ENCODE results near the gene PNPLA5. TPM values are rescaled to one million over a fixed set of nuclear protein-coding genes. Genes with fewer than 3 reads are reported as not detected.
A peak's percentile ranks its signal among the peaks of the same experiment; 100 is the strongest.

Gene PNPLA5
- total and polyA plus RNA-seq, 2 of the 8 experiments (the other 6 are each of a cell fraction or from before 2014, with no cell fraction given), result 3.9 to 6.8 TPM

DNA sequence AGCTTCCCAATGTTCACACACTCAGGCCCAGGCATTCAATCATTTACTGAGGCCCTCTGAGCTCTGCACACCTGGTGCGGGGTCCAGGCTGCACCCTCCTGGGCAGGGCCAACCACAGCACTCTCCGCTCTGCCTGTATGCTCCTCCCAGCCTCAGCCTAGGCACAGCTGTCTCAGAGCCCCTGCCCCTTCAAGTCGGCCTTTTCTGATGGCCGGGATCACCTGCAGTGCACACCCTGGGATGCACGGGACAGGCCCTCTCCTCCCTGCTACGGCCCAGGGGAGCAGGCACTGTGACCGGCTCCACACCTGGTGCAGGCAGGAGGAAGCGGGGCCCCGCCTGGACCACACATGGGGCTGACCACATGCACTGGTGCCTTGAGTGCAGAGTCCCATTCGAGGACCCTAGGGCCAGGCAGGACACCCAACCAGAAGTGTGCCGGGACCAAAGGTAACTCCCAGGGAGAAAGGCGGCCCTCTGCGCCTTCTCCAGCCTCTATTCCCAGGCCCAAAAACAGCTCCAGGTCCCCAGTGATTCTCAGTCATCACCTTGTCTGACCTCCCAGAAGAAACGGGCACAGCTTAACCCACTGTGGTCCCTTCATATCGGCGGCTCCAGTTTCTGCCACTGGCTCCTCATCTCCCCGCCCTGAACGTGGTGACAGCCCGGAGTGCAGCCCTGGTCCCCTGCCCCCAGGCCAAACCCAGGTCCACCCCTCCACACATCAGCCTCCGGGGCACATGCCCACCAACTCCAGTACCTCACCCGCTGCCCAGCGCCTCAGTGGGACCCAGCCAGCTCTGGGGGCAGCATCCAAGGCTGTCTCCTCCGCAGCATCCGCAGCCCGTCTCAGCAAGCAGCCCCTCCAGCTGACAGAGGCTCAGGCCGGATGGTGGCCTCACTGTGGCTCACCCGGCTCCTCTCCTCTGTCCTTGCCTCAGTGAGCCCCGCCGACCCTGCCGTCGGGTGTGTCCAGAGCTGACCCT is 47.0 kb downstream of the PNPLA5 start:
- no peak overlapping the region for H2AFZ ChIP-seq (ENCODE audit: low read length)
- TF ChIP-seq RAD21 (IDR thresholded peaks at IDR 0.05 in 1 of 2, conservative IDR thresholded peaks at IDR 0.05 in 1 of 2; ENCODE audit: low read depth in 2 of 2, low read length in 2 of 2), result no peak
- TF ChIP-seq CEBPB (IDR thresholded peaks at IDR 0.05; ENCODE audit: low read depth, low read length), result no peak
- TF ChIP-seq, protein P1, sequence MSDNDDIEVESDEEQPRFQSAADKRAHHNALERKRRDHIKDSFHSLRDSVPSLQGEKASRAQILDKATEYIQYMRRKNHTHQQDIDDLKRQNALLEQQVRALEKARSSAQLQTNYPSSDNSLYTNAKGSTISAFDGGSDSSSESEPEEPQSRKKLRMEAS (IDR thresholded peaks at IDR 0.05), result no peak
- no peak for TF ChIP-seq BCL11A (IDR thresholded peaks at IDR 0.05; ENCODE audit: low read depth in 2 of 2, low read length in 2 of 2)
- TF ChIP-seq HDAC6 (IDR thresholded peaks at IDR 0.05; ENCODE audit: low read depth, low read length), result no peak
- TF ChIP-seq KDM4A (IDR thresholded peaks at IDR 0.05; ENCODE audit: low read depth, low read length, severe bottlenecking), result no peak
- no peak for TF ChIP-seq PHF8 (conservative IDR thresholded peaks at IDR 0.05; ENCODE audit: low read depth, low read length)
- no peak for TF ChIP-seq CBX5 (IDR thresholded peaks at IDR 0.05; ENCODE audit: low read depth, low read length)
- TF ChIP-seq TBP (IDR thresholded peaks at IDR 0.05; ENCODE audit: low read depth, low read length), result no peak
- no peak for TF ChIP-seq POLR2AphosphoS5 (IDR thresholded peaks at IDR 0.05; ENCODE audit: low read depth, low read length)
- TF ChIP-seq FOSL1 (IDR thresholded peaks at IDR 0.05; ENCODE audit: insufficient read depth, low read depth, low read length), result no peak

More for the DNA sequence above, 47.0 kb downstream of the PNPLA5 start:
- Histone ChIP-seq H3K27me3 (replicated peaks in 1 of 4; ENCODE audit: control insufficient read depth in 3 of 4, extremely low read depth in 1 of 4, insufficient read depth in 3 of 4, low read length in 3 of 4) (no peaks in the 10 kb centered on the region), H3K23ac (ENCODE audit: insufficient read length) (no peak overlapping the region), H3K18ac (ENCODE audit: extremely low read depth, low read length) (no peak overlapping the region), H4K8ac (ENCODE audit: extremely low read depth, insufficient read depth, low read length) (no peak overlapping the region; the same call in 1 of the 2 replicates), H3K79me1 (ENCODE audit: low read depth, low read length) (peaks cover 39% of the 10 kb centered on the region), H3K4me3 (ENCODE audit: extremely low read depth in 1 of 4, insufficient read depth in 2 of 4, low read depth in 3 of 4, low read length in 4 of 4) (no peak overlapping the region), H4K5ac (ENCODE audit: insufficient read length, low read depth, low read length) (no peak overlapping the region), H2BK20ac (ENCODE audit: low read length) (no peak overlapping the region), H3K23me2 (ENCODE audit: low read depth, low read length) (no peaks in the 10 kb centered on the region), H2AK5ac (ENCODE audit: low read depth, low read length) (no peak overlapping the region), H3K4me1 (replicated peaks in 1 of 4; ENCODE audit: control insufficient read depth in 3 of 4, insufficient read depth in 4 of 4, low read length in 3 of 4) (peaks cover 0 to 19% (median 2%) of the 10 kb centered on the region in 4 experiments; a peak in 4 of 7 replicates), H3K4ac (replicated peaks; ENCODE audit: insufficient read length, low read depth, low read length) (no peak overlapping the region), H2BK12ac (ENCODE audit: low read depth, low read length) (no peak overlapping the region; the same call in 1 of the 2 replicates), H3K36me3 (ENCODE audit: control insufficient read depth in 2 of 4, insufficient read depth in 4 of 4, low read length in 3 of 4) (no peaks in the 10 kb centered on the region), H2BK120ac (replicated peaks; ENCODE audit: low read depth, low read length) (no peak overlapping the region), H2BK15ac (ENCODE audit: low read length) (0 out of 2 replicates have a peak overlapping the region, but pooled peaks have one; percentile 5), H3K4me2 (ENCODE audit: insufficient read depth in 1 of 2, low read depth in 2 of 2, low read length in 2 of 2) (no peak overlapping the region), H4K20me1 (replicated peaks in 1 of 2; ENCODE audit: control insufficient read depth in 1 of 2, insufficient read depth in 2 of 2, low read length in 2 of 2) (peaks cover 22 to 35% of the 10 kb centered on the region in 2 experiments), H3K56ac (replicated peaks; ENCODE audit: insufficient read length, low read depth, low read length) (no peak overlapping the region), H3K9ac (replicated peaks in 1 of 4; ENCODE audit: extremely low read depth in 1 of 4, low read depth in 3 of 4, low read length in 3 of 4) (no peak overlapping the region), H3K27ac (ENCODE audit: low read depth, low read length) (no peak overlapping the region), H2BK5ac (ENCODE audit: low read depth, low read length) (peak overlapping the region; percentile 75), H3K14ac (ENCODE audit: insufficient read length) (no peak overlapping the region), H3K9me3 (ENCODE audit: insufficient read depth in 2 of 2, low read depth in 1 of 2, low read length in 1 of 2) (no peaks in the 10 kb centered on the region), H4K91ac (replicated peaks; ENCODE audit: insufficient read length, low read length) (no peak overlapping the region), H3K79me2 (ENCODE audit: control insufficient read depth in 1 of 2, insufficient read depth in 2 of 2, low read length in 2 of 2) (peaks cover 0 to 62% of the 10 kb centered on the region in 2 experiments; a peak in 3 of 4 replicates)
- POLR2A ChIA-PET (ENCODE audit: partially characterized antibody), result interaction anchor here (1.1 to 3.4 kb wide), 4 partner anchors 11 to 22 kb away, joined by 3 to 12 read pairs (median 6); no protein-coding TSS in a partner anchor
- DNase-seq (ENCODE audit: low read depth in 1 of 2, low spot score in 2 of 2) (no peak), FAIRE-seq (no peak)
- CTCF ChIA-PET (ENCODE audit: partially characterized antibody), result interaction anchor here (0.9 to 2.4 kb wide), 11 partner anchors 9 to 48 kb away, joined by 3 to 7 read pairs (median 4); no protein-coding TSS in a partner anchor
- WGBS, 2 experiments (ENCODE audit: extremely low coverage in 1 of 2, insufficient coverage in 1 of 2, insufficient read length in 1 of 2, insufficient replicate concordance in 2 of 2, low coverage in 1 of 2, low lambda C conversion rate in 2 of 2, missing lambda C conversion rate in 1 of 2), result 83% methylated on average over 30 of the region's 31 CpGs; no CpG with 5 or more reads in 1 of the 2 experiments
